ENCODE results near the gene BMPR1B.

BMPR1B gene

DNA sequence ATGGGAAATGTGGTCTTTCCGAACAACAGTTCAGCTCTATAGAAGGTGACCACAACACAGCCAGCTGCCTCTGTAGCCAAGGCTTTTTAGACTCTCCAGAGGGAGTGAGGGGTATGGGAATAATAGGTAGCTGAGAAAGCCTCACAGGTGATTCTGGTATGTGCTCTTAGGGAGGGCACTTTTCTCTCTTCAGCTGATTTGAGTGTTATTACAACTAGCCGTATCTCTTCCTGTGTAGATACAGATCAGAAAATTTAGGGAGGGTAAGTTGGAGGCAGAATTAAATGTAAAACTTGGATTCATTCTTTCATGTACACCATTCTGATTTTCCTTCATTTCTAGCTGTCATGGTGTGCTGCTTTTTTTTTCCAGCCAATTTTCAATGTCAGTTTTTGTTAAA is 154.9 kb downstream of the BMPR1B start:
- no peak for DNase-seq (ENCODE audit: low spot score)

DNA sequence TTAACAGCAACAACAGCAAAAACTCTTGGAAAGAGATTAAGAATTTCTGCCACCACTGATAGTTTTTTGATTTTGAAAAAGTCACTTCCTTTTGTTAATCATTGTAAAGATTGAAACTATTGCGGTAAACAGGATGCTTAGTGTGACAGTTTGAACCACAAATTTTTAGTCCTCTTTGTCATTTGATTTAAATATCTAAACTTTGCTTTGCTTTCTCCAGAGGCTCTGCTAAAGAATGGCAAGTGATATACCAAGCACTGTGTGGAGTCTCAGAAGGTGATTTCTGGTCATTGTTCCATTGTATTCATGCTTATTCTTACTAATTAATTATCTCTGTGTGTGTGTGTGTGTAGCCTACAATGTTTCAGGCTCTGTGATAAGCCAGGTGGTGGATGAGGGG is 155.6 kb downstream of the BMPR1B start:
- DNase-seq (ENCODE audit: low spot score): no peak

- no peak for DNase-seq (ENCODE audit: low spot score)
Observed at GRCh38 chr4:94917146-94917545, 159.4 kb downstream of the BMPR1B start.

- no peak for DNase-seq (ENCODE audit: low spot score)
Observed at GRCh38 chr4:94918543-94918942, 160.8 kb downstream of the BMPR1B start.

- DNase-seq (ENCODE audit: low spot score): no peak
Observed at GRCh38 chr4:94920369-94920768, 162.6 kb downstream of the BMPR1B start.

- DNase-seq (ENCODE audit: low spot score): no peak
Observed at GRCh38 chr4:94924566-94924965, 166.8 kb downstream of the BMPR1B start.

GRCh38 chr4:94925764-94926347 is 168.1 kb downstream of the BMPR1B start:
- DNase-seq (ENCODE audit: low spot score): no peak

DNA sequence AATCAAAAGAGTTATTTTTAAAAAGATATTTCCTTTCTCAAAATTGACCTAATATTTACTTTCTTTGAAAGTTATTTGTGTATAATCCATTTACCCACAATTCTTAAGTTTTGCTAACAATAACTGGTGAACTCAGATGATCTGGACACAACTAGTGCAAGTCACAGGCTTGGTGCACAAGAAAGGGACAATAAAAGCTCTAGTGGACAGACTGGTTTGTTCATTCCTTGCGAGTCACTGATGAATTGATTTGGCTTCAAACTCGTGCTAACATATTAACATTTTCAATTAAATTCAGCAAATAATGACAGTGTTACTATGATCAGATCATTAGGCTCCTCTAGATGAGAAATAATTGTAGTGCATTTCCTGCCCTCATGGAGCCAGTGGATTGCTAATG is 169.2 kb downstream of the BMPR1B start:
- no peak for DNase-seq (ENCODE audit: low spot score)

GRCh38 chr4:94927696-94928095 is 169.9 kb downstream of the BMPR1B start:
- no peak for DNase-seq (ENCODE audit: low spot score)

DNA sequence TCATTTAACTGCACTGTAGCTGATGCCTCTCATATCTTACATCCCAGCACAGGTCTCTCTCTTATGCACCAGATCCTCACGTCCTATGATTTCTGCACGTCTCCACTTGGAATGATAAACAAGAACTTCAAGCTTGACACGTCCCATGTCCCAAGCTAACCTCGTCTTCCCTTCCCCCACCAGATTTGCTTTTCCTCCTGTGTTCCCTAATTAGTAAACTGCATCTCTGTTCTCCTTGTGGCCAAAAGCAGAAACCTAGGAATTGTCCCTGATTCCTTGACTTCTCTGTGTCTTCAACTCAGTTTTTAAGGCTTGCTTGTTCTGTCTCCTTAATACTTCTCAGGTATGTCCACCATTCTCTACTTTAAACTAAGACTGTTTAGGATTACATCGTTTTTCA is 171.9 kb downstream of the BMPR1B start:
- DNase-seq (ENCODE audit: low spot score): no peak

- no peak for DNase-seq (ENCODE audit: low spot score)
Observed at GRCh38 chr4:94931626-94932025, 173.9 kb downstream of the BMPR1B start.

GRCh38 chr4:94932366-94932765 is 174.6 kb downstream of the BMPR1B start:
- DNase-seq (ENCODE audit: low spot score): no peak

GRCh38 chr4:94933799-94934198 is 176.0 kb downstream of the BMPR1B start:
- no peak for DNase-seq (ENCODE audit: low spot score)

GRCh38 chr4:94934201-94934600 is 176.4 kb downstream of the BMPR1B start:
- DNase-seq (ENCODE audit: low spot score): no peak

DNA sequence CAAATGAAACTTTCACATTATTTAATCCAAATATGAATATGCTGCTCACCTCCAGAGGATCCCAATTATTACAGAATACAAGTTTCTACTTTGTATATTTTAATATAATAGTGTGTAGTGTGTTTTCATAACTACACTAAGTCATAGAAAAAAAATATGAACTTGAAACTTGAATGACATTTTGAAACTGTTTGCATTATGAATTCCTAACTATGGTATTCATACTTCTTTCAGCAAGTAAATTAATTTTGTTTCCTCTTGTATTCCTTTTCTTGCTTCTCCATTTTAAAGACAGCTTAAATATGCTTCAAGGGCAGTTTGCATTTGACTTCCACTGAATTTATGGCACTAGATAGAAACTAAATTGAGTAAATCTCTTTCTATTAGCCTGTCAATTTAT is 177.1 kb downstream of the BMPR1B start:
- DNase-seq (ENCODE audit: low spot score): no peak

GRCh38 chr4:94936854-94937253 is 179.1 kb downstream of the BMPR1B start:
- DNase-seq (ENCODE audit: low spot score): no peak

- DNase-seq (ENCODE audit: low spot score): no peak
Observed at GRCh38 chr4:94939791-94940519, 182.2 kb downstream of the BMPR1B start.

- no peak for DNase-seq (ENCODE audit: low spot score)
Observed at GRCh38 chr4:94940520-94940908, 182.8 kb downstream of the BMPR1B start.

DNA sequence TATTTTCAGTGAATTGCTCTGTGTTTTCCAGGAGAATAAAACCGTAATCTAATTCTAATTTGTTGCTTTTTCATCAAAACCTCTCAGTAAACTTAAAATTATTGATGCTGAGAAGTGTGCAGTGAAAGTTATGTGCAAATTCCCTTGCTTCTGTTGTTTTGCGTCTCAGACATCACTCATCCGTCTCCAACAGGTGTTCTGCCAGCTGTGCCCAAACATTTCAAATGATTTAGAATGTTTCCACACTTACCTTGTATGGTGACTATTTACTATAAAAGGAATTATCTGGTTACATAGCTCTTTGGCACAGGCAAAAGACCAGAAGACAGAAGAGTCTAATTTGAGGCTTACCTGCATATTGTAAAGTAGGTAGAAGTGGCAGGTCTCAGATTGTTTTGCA is 184.0 kb downstream of the BMPR1B start:
- DNase-seq (ENCODE audit: low spot score): no peak

- no peak for DNase-seq (ENCODE audit: low spot score)
Observed at GRCh38 chr4:94944726-94945125, 187.0 kb downstream of the BMPR1B start.

GRCh38 chr4:94947681-94948108 is 189.9 kb downstream of the BMPR1B start:
- DNase-seq (ENCODE audit: low spot score): no peak

GRCh38 chr4:94954251-94954650 is 196.5 kb downstream of the BMPR1B start:
- no peak for DNase-seq (ENCODE audit: low spot score)

DNA sequence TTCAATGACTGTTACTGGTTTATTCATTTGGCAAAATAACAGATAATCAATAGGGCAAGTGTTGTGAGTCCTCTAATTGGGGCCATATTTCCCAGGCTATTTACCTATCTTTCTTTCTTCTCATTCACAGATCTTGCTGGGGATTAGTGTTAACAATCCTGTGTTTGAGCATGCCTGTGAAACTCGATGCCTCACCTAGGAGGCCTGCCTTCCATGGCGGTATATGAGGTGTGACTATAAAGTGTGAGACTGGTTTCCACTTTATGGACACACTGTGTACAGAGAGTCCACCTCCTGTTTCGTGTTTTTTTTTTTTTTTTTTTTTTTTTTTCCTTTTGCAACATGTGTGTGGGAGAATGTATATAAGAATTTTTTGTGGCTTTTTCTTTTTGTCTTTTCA is 199.3 kb downstream of the BMPR1B start:
- no peak for DNase-seq (ENCODE audit: low spot score)

DNA sequence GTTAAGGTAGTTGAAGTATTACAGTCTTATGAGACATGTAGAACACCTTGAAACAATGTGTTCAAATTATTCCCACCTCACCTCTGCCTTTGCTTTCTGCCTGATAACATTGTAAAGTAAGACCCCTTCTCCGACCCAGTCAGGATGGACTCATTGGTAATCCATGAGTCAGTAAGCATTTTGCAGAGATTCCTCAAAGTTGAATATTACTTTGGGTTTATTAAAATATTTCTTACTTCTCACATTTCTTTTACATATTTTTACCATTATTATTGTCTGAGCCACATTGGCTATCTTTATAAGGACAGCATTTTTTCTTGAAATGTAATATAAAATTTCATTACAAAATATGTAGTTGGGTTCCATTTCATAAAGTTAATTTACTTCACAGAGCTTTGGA is 201.6 kb downstream of the BMPR1B start:
- no peak for DNase-seq (ENCODE audit: low spot score)
